Lung (tissue), 12 donors: ENCODE results near the gene MAST3. TPM values are rescaled to one million over a fixed set of nuclear protein-coding genes. Genes with fewer than 3 reads are reported as not detected.

Source experiments
- ATAC-seq: fragments of 200-7000 bp; cut with Tn5 transposase; one replicate; pipeline ENCODE4 v1.9.1; 2020; ENCODE audit warnings: moderate number of reproducible peaks; ENCODE audit not compliant: insufficient read depth, low FRiP score
- DNase-seq, 3 donors: peaks; one replicate each; pipeline ENCODE4 v3.0.0-alpha.2; 2013 to 2017
- H3K27ac ChIP-seq, 2 donors: one replicate each; pipeline ENCODE4 v1.5.1; 2013; ENCODE audit warnings: mild to moderate bottlenecking in 2 of 2, moderate library complexity in 2 of 2, control low read depth in 1 of 2, inconsistent platforms in 1 of 2, low read depth in 1 of 2, low read length in 1 of 2
- H3K27me3 ChIP-seq, 3 donors: one replicate each; pipeline ENCODE4 v1.5.1; 2013; ENCODE audit warnings: low read length in 2 of 3; ENCODE audit not compliant: control insufficient read depth in 3 of 3, insufficient read depth in 3 of 3
- H3K36me3 ChIP-seq, 4 donors: one replicate each; pipeline ENCODE4 v1.5.1; 2013; ENCODE audit warnings: low read length in 4 of 4, mild to moderate bottlenecking in 1 of 4, moderate library complexity in 1 of 4; ENCODE audit not compliant: control insufficient read depth in 4 of 4, insufficient read depth in 4 of 4
- H3K4me1 ChIP-seq, 5 donors: one replicate each; pipeline ENCODE4 v1.5.1; 2013; ENCODE audit warnings: low read length in 5 of 5, mild to moderate bottlenecking in 2 of 5, moderate library complexity in 1 of 5; ENCODE audit not compliant: control insufficient read depth in 5 of 5, insufficient read depth in 5 of 5
- H3K4me3 ChIP-seq: one replicate; pipeline ENCODE4 v1.5.1; 2013; ENCODE audit warnings: mild to moderate bottlenecking, control low read depth, moderate library complexity
- H3K9ac ChIP-seq, 2 donors: one replicate each; pipeline ENCODE4 v1.5.1; 2013; ENCODE audit warnings: low read length in 2 of 2, control low read depth in 1 of 2; ENCODE audit not compliant: insufficient read depth in 1 of 2
- H3K9me3 ChIP-seq, 4 donors: one replicate each; pipeline ENCODE4 v1.5.1; 2013; ENCODE audit warnings: low read length in 3 of 4, mild to moderate bottlenecking in 1 of 4, moderate library complexity in 1 of 4; ENCODE audit not compliant: control insufficient read depth in 4 of 4, insufficient read depth in 3 of 4
- WGBS, 2 donors: extraction: QIAGEN DNeasy Blood & Tissue Kit; methylation state at CpG; one replicate each; pipeline ENCODE4 v1.1.7; 2013; 5-methylcytosine and 5-hydroxymethylcytosine counted together
- polyA plus RNA-seq, 2 donors: library from polyadenylated mRNA; stranded (reverse); fragments of 200-250 nt; gene quantifications; one replicate each; pipeline ENCODE4 v1.2.1, GENCODE V29; 2013
- total RNA-seq, 2 donors: library from RNA; depleted of rRNA in 1 of 2; stranded (reverse); fragments of >200 nt in 1 of 2; gene quantifications; one replicate each; pipeline ENCODE4 v1.2.1, GENCODE V29; 2014 to 2021
- TF ChIP-seq, protein P1 (sequence below): IDR thresholded peaks from 2 replicates; pipeline ENCODE4 v1.5.1; 2012; ENCODE audit warnings: mild to moderate bottlenecking; ENCODE audit errors: control extremely low read depth, extremely low read depth
- donor health status: control.
- donor health status: control.
- donor health status: Bipolar disorder and iron deficiency.
- donor health status: healthy.
- donor health status: DM: yes; HTN: yes; CAD: no.

Gene MAST3
- total and polyA plus RNA-seq, 4 donors = 5.0 to 24.0 (median 9.3) TPM

DNA sequence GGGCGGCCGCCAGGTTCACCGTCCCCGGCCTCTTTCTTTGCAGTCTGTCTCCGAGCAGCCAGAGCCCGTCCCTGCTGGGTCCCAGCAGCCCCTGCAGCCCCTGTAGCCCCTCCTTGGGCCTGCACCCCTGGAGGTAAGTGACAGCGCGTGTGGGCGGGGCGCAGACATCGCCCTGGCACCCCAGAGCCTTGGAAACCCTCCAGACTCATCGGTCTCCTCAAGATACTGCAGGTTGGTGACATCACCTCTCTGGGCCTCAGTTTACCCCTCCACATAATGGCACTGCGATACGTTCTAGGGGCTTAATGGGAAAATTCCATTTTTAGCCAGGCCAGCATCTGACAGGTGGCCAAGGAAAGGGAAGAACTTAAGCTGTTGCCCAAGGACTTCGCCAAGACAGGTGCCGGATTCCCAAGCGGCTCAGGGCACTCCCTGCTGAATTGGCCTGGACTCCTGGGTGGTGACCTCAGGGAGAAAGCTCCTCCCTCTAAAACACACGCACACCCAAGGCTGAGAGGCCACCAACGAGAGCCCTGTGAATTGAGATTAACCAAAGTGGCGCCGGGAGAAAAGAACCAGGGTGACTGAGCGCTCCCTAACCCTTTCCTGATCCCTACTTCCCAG, 13.1 kb downstream of the MAST3 start:
- ATAC-seq = no peak
- Histone ChIP-seq H3K9ac (no peak overlapping the region), H3K27me3 (no peaks in the 10 kb centered on the region), H3K27ac (peak overlapping the region in 1 of 2 donors; percentile 59), H3K36me3 (no peaks in the 10 kb centered on the region), H3K4me3 (peak overlapping the region; percentile 60), H3K9me3 (peaks cover 0 to 2% (median 0%) of the 10 kb centered on the region in 4 donors), H3K4me1 (peaks cover 0 to 11% (median 0%) of the 10 kb centered on the region in 5 donors)
- 41 to 50% methylated on average over 22 of the region's 22 CpGs for WGBS, 2 donors
- DNase-seq = no peak
- TF ChIP-seq, protein P1, sequence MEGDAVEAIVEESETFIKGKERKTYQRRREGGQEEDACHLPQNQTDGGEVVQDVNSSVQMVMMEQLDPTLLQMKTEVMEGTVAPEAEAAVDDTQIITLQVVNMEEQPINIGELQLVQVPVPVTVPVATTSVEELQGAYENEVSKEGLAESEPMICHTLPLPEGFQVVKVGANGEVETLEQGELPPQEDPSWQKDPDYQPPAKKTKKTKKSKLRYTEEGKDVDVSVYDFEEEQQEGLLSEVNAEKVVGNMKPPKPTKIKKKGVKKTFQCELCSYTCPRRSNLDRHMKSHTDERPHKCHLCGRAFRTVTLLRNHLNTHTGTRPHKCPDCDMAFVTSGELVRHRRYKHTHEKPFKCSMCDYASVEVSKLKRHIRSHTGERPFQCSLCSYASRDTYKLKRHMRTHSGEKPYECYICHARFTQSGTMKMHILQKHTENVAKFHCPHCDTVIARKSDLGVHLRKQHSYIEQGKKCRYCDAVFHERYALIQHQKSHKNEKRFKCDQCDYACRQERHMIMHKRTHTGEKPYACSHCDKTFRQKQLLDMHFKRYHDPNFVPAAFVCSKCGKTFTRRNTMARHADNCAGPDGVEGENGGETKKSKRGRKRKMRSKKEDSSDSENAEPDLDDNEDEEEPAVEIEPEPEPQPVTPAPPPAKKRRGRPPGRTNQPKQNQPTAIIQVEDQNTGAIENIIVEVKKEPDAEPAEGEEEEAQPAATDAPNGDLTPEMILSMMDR = no peak

DNA sequence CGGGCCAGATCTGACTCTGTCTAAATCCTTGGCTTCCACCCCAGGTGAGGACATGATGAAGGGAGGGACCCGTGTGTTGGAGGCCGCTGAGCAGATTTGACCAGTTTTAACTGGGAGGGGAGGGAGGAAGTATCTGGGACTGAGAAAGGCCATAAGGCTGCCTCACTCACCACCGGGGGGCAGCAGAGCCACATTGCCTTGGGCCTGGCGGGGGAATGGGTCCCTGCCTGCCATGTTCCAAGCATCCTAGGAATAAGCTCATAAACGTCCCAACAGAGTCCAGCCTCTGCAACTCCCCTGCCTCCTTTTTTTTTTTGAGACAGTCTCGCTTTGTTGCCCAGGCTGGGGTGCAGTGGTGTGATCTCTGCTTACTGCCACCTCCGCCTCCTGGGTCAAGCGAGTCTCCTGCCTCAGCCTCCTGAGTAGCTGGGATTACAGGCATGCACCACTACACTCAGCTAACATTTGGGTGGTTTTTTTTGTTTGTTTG, 15.5 kb downstream of the MAST3 start:
- Histone ChIP-seq H3K27me3 (no peaks in the 10 kb centered on the region), H3K4me1 (peaks cover 0 to 16% (median 0%) of the 10 kb centered on the region in 5 donors), H3K9ac (no peak overlapping the region), H3K36me3 (no peaks in the 10 kb centered on the region), H3K27ac (no peak overlapping the region), H3K9me3 (peaks cover 0 to 2% (median 0%) of the 10 kb centered on the region in 4 donors), H3K4me3 (no peak overlapping the region)
- peak; percentile 84 to 85 (median 85) for DNase-seq
- ATAC-seq = peak; percentile 54
- WGBS, 2 donors = 37 to 39% methylated on average over 9 of the region's 9 CpGs
- TF ChIP-seq, protein P1 = peak; percentile 84

DNA sequence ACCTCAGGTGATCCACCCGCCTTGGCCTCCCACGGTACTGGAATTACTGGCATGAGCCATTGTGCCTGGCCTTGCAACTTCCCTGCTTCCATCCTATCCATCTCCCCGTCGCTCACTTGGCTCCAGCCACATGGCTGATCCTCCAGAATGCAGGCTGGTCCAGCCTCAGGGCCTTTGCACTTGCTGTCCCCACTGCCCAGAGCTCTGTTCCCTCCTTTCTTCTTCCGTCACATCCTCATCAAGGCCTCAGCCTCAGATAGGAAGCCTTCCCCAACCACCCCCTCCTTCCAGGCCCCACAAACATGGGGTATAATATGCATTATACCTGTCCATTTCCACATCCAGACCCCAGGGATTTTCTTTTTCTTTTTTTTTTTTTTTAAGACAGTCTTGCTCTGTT, 16.2 kb downstream of the MAST3 start:
- Histone ChIP-seq H3K4me1 (peaks cover 0 to 23% (median 4%) of the 10 kb centered on the region in 5 donors), H3K4me3 (no peak overlapping the region), H3K27me3 (no peaks in the 10 kb centered on the region), H3K27ac (no peak overlapping the region), H3K9ac (no peak overlapping the region), H3K36me3 (no peaks in the 10 kb centered on the region), H3K9me3 (peaks cover 0 to 2% (median 0%) of the 10 kb centered on the region in 4 donors)
- no peak for DNase-seq
- no peak for ATAC-seq
- WGBS, 2 donors = 90 to 97% methylated on average over 5 of the region's 5 CpGs
- TF ChIP-seq, protein P1 = no peak

DNA sequence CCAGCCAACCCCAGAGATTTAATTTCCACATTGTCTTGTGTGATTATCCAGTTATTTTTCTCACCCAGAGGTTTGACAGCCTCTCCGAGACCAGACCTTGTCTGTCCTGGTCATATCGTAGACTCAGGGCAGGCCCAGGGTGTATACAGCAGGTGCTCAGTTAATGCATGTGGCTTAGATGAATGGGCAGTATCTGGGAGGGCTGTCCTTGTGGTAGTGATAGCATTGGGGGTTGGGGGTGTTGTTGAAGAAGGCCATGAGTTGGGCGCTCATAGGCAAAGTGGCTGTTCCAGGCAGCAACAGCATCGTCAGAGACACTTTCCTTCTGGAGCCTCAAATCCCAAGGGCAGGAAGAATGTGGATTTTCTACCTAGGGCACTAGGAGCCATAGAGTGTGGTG, 16.9 kb downstream of the MAST3 start:
- TF ChIP-seq, protein P1 = no peak
- WGBS, 2 donors = 94 to 97% methylated on average over 4 of the region's 4 CpGs
- H3K4me1 ChIP-seq = peaks cover 0 to 27% (median 6%) of the 10 kb centered on the region in 5 donors

More for the DNA sequence above, 16.9 kb downstream of the MAST3 start:
- Histone ChIP-seq H3K36me3 (no peaks in the 10 kb centered on the region), H3K9me3 (peaks cover 0 to 2% (median 0%) of the 10 kb centered on the region in 4 donors), H3K4me3 (no peak overlapping the region), H3K9ac (no peak overlapping the region), H3K27me3 (no peaks in the 10 kb centered on the region), H3K27ac (no peak overlapping the region)
- ATAC-seq = no peak
- DNase-seq = no peak
